NCI-H748 (cell line): ENCODE measurements around the gene DKK2.

Experiments used
- DNase-seq: peaks from one replicate; lab custom pipeline; 2025; ENCODE audit not compliant: unreplicated experiment; lab: John Stamatoyannopoulos, UW

The DKK2 gene

DNA sequence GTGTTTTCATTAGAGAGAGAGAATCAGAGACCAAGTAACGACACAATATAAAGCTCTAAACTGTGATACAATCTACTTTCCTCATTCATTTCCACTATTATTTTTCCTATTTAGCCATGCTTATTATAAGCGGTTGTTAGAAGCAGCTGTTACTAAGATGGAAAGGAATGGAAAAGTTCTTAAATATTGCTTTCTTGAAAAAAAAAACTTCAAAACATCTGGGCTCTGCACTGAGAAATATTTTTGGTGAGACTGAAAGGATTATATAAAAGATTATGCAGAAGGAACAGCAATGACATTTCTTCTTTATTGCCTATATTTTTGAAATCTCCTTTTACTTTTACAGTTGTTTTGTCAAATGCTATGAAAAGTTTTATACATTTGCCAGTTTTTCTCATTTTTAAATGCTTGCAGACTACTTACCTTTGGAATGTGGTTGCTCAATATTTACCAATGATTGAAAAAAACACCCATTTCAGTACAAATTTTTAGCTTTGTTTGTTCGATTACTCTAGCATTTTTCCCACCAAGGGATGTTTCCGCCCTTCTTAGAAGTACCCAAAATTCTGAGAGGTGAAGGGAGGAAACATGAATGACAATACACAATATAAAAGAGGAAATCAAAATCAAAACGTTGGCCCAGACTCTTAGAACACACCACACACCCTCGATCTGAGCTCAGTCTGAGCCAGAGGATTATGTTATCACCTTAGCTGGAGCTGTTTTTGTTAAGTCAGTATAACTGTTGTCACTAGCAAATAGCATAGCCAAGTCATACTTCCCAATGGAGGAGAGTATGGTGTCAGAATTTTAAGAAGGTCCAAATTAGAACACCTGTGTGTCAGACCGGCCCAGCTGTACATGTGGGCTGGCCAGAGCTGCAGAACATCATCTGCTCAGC lies 18.4 kb downstream of the DKK2 start:
- DNase-seq = no peak

- DNase-seq = no peak
Measured at GRCh38 chr4:107011312-107011711, 24.8 kb downstream of the DKK2 start.

GRCh38 chr4:107009196-107009968 lies 26.7 kb downstream of the DKK2 start:
- no peak for DNase-seq

- no peak for DNase-seq
Measured at GRCh38 chr4:107008115-107008514, 28.0 kb downstream of the DKK2 start.

DNA sequence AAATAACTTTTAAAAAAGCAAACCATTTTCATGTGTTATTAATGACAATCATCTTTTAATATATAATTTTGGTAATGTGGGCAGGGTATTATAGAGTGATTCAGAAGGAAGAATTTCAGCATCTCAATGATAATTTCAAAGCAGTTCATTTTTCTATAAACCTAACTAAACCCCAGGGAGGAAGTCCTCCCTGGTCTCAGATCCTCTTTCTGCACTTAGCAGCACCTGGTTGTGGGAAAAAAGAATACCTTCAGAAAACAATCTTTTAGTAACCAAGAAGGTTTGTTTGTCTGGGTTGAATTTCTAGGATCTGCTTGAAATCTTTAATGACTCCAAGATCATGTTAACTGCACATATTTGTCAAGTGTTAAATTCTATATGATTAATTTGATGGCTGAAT lies 29.9 kb downstream of the DKK2 start:
- DNase-seq = no peak

GRCh38 chr4:106996490-106996889 lies 39.6 kb downstream of the DKK2 start:
- DNase-seq = no peak

- DNase-seq = no peak
Measured at GRCh38 chr4:106993827-106994226, 42.3 kb downstream of the DKK2 start.

GRCh38 chr4:106987311-106987710 lies 48.8 kb downstream of the DKK2 start:
- DNase-seq = no peak

GRCh38 chr4:106986486-106986885 lies 49.6 kb downstream of the DKK2 start:
- no peak for DNase-seq

GRCh38 chr4:106985830-106986229 lies 50.3 kb downstream of the DKK2 start:
- no peak for DNase-seq

GRCh38 chr4:106982711-106983211 lies 53.4 kb downstream of the DKK2 start:
- no peak for DNase-seq

- no peak for DNase-seq
Measured at GRCh38 chr4:106981431-106981830, 54.7 kb downstream of the DKK2 start.

- DNase-seq = no peak
Measured at GRCh38 chr4:106979476-106979875, 56.6 kb downstream of the DKK2 start.

GRCh38 chr4:106978046-106978774 lies 57.9 kb downstream of the DKK2 start:
- DNase-seq = no peak

GRCh38 chr4:106971636-106972035 lies 64.5 kb downstream of the DKK2 start:
- no peak for DNase-seq

- DNase-seq = no peak
Measured at GRCh38 chr4:106967892-106968291, 68.2 kb downstream of the DKK2 start.

- DNase-seq = no peak
Measured at GRCh38 chr4:106953036-106953705, 82.9 kb downstream of the DKK2 start.

- no peak for DNase-seq
Measured at GRCh38 chr4:106951891-106952290, 84.2 kb downstream of the DKK2 start.

DNA sequence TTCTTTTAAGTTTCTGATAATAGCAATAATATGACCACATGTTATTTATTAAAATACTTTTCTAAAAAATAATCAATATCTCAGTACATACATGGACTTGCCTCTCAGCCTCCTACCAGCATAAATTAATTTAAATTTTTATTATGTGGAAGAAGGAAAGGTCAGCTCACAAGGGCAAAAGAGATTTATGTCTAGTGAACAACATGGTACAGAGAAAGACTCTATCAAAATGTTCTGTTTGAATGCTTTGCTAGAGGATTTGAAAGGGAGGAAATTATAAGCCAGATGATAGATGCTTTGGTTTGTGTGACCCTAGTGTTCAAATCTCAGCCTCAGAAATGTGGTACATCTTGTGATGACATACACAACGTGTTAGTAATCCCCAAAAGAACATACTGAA lies 94.3 kb downstream of the DKK2 start:
- no peak for DNase-seq

DNA sequence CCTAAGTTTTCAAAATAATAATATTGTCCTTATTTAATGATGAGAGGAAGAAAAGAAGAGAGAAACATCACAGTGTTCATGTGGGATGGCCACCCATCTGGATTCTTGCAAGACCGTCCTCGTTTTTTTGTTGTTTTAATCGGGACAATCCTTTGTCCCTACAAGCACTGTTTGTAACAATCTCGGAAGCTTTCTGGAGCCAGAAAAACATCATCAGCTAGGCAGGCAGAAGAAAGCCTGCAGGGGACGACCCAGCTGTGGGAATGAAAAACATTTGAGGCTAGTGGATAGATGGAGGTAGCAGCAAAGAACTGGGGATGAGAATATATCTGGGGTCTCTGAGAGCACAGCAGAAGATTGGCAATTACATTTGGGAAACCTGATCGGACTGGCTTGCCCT lies 105.6 kb downstream of the DKK2 start:
- DNase-seq = no peak

DNA sequence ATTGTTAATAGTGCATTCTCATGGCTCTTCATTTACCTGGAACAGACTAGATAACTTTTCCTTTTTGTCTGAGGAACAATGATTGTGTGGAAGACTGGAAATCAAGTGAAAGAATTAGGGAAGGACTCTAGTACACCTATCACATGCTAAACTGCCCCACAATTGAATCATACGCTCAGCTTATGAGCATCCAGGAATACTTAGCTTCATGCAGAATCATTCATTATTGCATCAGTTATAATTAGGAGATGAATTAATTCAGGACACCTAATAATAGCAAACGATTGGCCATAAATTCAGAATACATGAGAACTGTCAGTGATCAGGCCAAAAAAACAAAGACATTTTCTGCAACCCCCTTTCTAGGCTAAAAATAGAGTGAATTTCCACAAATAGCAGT lies 106.9 kb downstream of the DKK2 start:
- DNase-seq = no peak
